NCI-H1694 (cell line): ENCODE data around the gene FRS3.
"Not testable (repeated sequence)": the region's sequence is repeated elsewhere in the genome, so short reads cannot be mapped to it uniquely, and the experiment has no call there.

ENCODE experiments used
- DNase-seq: peaks from one replicate; lab custom pipeline; 2025; lab: John Stamatoyannopoulos, UW

The FRS3 gene

DNA sequence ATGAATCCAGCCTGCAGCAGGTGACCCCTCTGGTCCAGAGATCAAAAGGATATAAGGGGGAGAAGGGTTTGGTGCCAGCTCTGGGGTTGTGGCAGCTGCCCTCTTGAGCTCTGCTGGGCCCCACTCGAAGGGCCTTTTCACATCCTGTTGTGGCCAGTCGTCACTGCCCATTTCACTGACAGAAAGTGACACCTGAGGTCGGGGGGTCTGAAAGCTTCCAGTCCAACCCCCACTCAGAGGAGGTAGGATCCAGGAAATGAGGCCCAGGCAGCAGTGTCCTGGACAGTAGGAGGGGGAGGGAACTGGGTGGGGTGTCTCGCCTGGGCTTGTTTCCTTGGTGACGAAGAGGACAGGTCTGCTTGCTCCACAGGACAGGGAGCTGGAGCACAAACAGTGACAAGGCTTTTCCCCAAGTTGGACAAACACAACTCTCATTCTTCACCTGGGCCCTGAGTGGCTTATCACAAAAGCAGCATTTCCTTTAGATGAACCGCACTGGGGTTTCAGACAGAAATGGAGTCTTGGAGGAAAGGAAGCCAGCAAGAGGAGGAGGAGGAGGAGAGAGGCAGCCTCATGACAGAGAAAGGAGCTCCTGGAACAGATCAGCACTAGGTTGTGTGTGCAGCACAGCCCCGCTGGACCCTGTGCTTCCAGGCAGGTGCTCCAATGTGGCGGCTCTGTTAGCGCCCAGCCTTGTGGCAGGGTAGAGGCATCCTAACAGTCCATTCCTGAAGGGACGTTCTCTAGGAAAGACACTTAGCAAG lies 11.0 kb downstream of the FRS3 start:
- no peak for DNase-seq

GRCh38 chr6:41767112-41767833 lies 12.4 kb downstream of the FRS3 start:
- no peak for DNase-seq

GRCh38 chr6:41766043-41766664 lies 13.5 kb downstream of the FRS3 start:
- not testable (repeated sequence) for DNase-seq

- DNase-seq, result no peak
Measured at GRCh38 chr6:41763470-41763869, 16.2 kb downstream of the FRS3 start.

DNA sequence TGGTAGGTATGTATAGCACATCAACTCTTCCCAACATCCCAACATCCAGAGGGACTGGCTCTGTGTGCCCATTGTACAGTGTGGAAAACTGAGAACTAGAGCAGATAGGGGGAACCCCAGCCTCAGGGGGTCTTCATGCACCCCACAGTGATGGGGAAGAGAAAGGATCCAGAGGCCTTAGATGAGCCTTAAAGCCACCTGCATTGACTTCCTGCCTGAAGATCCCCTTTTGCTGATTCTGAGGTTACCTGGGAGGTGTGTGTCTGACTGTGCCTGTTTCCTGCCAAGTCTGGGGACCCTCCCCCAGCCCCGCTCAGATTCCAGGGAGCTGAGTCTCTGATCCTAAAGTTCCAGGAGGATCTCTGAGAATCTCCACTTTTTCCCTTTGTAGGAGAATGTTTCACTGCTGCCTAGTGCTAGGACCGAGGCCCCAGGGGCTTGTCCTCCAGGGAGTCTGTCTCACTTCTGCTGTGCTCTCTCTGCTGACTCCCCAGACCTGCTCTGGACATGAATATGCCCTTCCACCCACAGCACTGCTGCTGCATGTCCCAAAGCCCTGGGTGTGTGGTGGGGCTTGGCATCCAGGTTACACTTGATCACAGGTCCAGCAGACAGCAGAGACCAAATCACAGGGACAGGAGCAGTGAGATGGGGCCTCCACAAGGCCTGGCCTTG lies 19.7 kb downstream of the FRS3 start:
- no peak for DNase-seq

DNA sequence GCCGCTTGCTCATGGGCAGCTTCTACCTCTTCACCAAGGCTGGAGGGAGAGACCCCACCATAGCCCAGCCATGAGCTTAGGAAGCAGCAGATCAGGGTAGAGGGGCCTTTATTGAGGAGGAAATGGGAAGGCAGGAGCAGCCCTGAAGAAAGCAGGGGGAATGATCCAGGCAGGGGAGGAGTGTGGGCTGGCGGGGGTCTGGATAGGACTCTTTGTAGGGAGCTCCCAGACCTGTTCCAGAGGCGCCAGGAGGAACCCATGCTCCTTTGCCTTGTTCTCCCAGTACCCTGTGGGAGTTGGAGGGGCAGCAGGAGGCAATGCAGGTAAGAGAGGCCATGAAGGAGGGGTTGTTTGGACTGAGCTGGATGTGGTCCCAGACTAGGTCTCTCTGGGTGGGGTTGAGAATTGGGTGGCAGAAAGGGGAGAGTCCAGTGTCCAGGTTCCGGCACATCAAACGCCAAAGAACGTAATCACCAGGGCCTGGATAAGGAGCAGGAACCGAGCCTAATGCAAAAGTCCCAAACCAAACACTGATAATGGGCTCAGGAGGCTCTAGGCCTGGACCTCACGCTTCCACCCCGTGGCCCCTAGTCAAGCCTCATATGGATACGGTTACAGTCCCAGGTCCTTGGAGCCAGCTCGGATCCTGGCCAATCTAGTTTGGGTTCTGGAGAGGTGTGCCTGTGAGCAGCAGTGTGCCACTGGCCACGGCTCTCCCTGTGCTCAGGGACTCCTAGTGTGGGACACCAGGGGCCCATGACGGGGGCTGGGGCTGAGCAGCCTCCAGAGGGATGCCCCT lies 20.4 kb downstream of the FRS3 start:
- no peak for DNase-seq

DNA sequence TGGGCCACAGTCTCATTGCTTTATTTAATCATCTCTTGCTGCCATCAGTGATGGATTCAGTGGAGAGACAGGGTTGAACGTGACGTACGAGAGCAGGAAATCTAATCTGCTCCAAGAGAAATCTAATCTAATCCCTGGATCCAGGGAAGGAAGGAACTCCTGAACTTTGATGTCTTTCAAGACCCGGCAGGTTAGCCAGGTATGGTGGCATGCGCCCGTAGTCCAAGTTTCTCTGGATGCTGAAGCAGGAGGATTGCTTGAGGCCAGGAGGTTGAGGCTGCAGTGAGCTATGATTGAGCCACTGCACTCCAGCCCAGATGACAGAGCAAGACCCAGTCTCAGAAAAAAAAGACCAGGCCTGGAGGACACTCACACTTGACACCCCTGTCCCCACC lies 21.1 kb downstream of the FRS3 start:
- no peak for DNase-seq

GRCh38 chr6:41757931-41758640 lies 21.6 kb downstream of the FRS3 start:
- no peak for DNase-seq

DNA sequence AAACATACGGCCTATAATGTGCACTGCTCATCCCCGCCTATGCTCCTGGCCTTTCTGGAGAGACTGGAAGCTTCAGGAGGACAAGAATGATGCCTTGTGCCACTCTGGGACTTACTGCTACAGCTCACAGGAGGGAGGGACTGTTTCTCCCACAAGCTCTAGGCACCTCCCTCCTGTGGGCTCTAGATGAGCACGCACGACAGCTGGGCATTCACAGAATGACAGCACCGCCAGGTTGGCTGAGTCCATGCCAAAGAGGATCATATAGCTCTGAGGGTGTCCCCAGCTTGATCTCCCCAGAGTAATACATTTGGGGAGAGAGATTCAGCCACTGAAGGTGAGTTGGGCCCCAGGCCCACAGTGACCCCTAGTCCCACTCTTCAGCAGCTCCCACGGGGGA lies 22.4 kb downstream of the FRS3 start:
- peak; percentile 4 for DNase-seq

- DNase-seq, result no peak
Measured at GRCh38 chr6:41756354-41756753, 23.3 kb downstream of the FRS3 start.

- no peak for DNase-seq
Measured at GRCh38 chr6:41755895-41756294, 23.8 kb downstream of the FRS3 start.

GRCh38 chr6:41750374-41750773 lies 29.3 kb downstream of the FRS3 start:
- DNase-seq, result no peak

GRCh38 chr6:41748542-41748941 lies 31.2 kb downstream of the FRS3 start:
- DNase-seq, result no peak

- DNase-seq, result no peak
Measured at GRCh38 chr6:41748102-41748477, 31.6 kb downstream of the FRS3 start.

DNA sequence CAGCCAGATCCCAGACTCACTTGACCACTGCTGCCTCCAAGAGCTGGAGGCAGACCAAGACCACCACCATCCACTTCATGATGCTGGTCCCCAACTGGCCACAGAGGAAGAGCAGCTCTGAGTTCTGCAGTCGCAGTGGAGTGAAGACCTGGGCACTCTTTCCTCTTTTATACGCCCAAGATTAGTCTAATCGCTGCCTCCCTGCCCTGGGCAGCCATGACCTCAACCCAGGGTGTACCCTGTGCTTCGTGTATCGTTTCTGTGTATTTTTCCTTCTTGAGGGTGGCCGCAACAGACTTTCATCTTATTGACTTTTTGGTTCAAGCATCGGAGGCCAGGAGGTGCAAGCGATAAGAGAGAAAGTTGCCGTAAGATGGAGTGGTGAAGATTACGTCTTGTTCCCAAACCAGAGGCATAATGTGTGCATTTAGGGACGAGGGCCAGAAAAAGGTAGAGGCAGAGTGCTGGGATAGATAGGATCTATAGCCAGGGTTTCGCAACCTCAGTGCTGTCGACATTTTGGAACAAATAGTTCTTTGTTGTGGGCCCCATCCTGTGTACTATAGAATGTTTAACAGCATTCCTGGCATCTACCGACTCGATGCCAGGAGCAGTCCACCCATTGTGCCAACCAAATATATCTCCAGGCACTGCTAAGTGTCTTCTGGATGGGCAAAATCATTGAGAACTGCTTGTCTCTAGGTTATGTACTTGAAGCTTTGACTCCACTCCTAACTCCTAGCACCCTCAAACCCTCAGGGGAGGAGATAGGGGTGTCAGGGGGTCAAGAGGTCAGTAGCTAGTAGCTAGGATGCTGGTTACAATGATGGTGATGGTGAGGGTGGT lies 32.2 kb downstream of the FRS3 start, which contains the start of gene PGC:
TSS of gene PGC (minus strand) at position 142 of the 846 bp plus-strand sequence. CDS start at position 79, 63 bp downstream.
- DNase-seq, result no peak

DNA sequence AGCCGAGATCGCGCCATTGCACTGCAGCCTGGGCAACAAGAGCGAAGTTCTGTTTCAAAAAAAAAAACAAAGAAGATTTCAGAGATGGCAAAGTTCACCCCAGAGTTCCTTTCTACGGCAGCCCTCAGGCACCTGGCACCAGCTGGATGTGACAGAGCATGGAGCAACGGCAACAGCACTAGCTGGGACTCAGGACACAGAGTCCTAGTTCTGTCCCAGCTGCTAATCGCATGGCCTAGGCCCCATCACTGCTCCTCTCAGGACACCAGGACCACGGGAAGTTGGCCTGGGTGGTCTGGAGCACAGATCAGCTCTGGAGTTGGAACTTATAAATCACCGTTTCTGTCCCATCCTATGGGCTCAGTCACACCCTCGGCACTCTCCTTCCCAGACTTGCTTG lies 33.6 kb downstream of the FRS3 start:
- no peak for DNase-seq

DNA sequence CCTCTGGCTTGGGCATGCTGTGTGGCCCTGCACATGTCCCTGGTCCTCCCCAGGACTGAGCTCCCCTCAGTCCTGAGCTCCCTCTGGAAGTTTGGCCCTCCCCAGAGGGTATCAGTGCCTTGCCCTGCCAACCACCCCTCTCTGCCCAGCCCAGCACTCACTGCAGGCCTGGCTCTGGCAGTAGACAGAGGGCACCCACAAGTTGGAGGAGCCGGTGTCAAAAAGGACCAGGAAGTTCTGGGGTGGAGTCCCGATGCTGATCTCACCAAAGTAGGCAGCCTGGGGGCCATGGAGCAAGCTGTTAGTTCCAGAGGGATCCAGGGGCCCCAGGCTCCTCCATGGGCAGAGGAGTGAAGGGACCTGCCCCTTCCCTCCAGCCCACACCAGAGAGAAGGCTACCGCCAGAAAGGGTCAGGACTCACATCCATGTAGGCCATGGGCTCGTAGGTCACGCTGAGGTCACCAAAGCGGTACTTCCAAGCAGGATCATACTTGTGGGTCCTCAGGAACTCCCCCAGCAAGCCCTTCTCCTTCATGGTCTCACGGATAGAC lies 35.4 kb downstream of the FRS3 start:
- DNase-seq, result no peak

GRCh38 chr6:41743406-41744235 lies 36.1 kb downstream of the FRS3 start:
- no peak for DNase-seq
